HG03159 (cell line): Measurements from ENCODE around the gene ANGEL1.
A peak's percentile ranks its signal among the peaks of the same experiment; 100 is the strongest.

Experiments
- ATAC-seq: cut with Tn5 transposase; IDR thresholded peaks from one replicate; pipeline ENCODE4 v1.9.1; 2021; ENCODE audit warnings: mild to moderate bottlenecking, moderate library complexity; ENCODE audit not compliant: unreplicated experiment

ANGEL1 gene

GRCh38 chr14:76826122-76826521 is 13.4 kb upstream of the ANGEL1 start, which contains the start of gene LRRC74A:
Gene LRRC74A, plus strand, starts transcription at chr14:76826408. Its CDS starts 290 bp downstream, at chr14:76826698.
- ATAC-seq, result no peak

DNA sequence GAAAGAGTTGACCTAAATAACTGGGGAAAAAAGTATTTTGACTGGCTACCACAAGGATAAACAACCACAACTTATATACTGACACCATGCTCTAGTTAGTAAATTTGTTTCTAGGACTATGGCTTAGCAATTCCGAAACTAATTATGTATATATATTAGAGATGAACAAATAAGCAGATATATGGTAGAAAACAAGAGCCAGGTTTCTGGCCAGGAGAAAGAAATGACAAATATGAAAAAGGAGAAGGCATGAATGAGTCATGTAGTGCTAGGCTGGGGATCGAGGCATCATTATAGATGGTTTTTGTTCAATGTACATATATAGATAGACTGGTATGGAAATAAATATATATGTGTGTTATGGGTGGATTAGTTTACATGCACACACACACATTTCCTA is 8.0 kb upstream of the ANGEL1 start:
- ATAC-seq, result no peak

- ATAC-seq, result no peak
Measured at GRCh38 chr14:76814726-76815645, 2.3 kb upstream of the ANGEL1 start.

DNA sequence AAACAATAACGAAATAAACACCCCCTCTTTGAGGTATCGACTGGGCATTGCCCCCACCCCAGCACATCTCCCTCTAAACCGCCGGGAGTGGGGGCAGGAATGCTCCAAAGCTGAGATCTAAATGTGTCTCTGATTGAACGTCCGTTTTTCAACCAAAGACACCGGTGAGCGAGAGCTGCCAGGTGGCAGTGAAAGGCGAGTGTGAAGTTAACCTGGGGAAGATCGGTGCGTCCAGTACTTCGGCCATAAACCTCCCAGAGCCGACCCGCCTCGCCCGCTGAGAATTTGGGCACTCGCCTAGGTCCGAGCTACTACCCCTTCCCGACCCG is 625 bp downstream of the ANGEL1 start:
- ATAC-seq, result peak; percentile 19

DNA sequence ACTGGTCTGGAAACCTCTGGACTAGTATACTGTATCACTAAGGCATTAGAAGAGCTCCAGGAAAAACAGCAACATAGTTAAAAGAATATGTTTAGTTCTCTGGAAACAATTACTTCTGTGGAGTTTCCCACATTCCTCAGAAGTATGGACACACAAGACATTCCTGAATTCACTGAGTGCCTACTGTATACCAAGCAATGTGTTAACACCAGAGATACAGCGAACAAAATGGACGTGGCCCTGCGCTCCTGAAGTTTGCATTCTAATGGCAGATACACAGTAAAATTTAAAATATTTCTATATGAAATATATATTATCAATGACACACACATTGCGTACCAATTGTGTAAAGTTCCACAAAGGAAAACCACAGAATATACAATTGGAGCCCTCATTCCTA is 1.1 kb downstream of the ANGEL1 start:
- no peak for ATAC-seq

- ATAC-seq, result no peak
Measured at GRCh38 chr14:76810953-76811400, 1.7 kb downstream of the ANGEL1 start.

- ATAC-seq, result no peak
Measured at GRCh38 chr14:76810525-76810924, 2.2 kb downstream of the ANGEL1 start.

- ATAC-seq, result no peak
Measured at GRCh38 chr14:76808990-76809389, 3.7 kb downstream of the ANGEL1 start.

GRCh38 chr14:76808011-76808410 is 4.7 kb downstream of the ANGEL1 start:
- no peak for ATAC-seq

DNA sequence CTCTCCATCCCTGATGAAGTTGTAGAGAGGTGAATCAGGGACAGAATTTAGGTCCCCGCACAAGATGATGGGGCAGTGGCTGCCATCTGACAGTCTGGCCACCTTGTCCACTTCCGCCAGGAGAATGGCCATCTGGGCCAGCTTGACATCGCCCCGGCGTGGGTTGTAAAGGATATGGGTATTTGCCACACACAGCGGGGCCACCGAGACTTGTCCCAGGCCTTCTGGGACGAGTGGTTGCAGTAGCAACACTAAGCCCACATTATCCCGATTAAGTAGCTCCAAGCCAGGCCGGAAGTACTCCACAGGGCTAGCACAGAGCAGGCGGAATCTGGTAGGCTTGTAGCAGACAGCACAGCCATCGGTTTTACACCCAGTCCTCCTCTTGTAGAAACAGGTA is 6.2 kb downstream of the ANGEL1 start:
- no peak for ATAC-seq

- ATAC-seq, result no peak
Measured at GRCh38 chr14:76793956-76794355, 18.7 kb downstream of the ANGEL1 start.

DNA sequence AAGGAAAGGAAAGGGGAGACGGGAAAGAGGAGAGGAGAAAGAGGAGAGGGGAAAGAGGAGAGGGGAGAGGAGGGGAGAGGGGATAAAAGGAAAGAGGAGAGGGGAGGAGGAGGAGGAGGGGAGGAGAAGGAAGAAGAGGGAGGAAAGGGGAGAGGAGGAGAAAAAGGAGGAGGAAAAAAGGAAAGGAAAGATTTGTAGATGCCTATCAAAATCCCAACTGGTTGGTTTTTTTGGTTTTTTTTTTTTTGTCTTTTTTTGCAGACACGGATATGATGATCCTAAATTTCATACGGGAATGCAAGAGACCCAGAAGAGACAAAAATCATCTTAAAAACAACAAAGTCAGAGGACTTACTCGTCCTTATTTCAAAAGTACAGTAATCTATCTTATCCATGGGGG is 19.4 kb downstream of the ANGEL1 start:
- ATAC-seq, result no peak

DNA sequence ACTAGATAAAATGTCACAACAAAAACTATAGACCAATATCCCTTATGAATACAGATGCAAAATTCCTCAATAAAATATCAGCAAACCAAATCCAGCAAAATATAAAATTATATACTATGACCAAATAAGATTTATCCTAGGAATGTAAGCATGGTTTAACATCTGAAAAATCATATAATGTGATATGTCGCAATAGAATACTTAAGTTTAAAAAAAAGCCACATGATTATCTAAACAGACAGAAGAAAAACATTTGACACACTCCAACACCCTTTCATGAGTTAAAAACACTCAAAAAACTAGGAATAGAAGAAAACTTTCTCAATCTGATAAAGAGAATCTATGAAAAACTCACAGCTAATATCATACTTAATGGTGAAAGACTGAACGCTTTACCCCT is 20.3 kb downstream of the ANGEL1 start:
- ATAC-seq, result no peak

DNA sequence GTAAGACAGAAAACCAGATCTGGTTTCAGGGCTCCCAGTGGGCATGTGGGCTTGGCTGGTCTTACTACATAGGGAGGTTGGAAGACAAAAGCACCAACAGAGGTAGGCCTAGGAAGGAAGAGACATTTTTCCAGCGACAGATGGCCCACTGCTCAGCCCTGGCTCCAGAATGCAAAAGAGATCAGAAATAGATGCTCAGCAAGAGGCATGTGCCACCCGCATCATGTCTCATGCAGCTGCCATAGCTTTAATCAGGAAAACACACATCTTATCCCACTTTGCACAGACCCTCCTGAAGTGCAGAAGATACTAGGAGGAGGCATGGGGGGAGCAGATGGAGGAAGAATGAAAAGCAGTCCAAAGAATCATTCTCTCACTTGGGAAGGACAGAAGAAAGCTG is 26.1 kb downstream of the ANGEL1 start:
- ATAC-seq, result no peak

- ATAC-seq, result peak; percentile 72
Measured at GRCh38 chr14:76784881-76785280, 27.8 kb downstream of the ANGEL1 start.

GRCh38 chr14:76784266-76784874 is 28.3 kb downstream of the ANGEL1 start:
- ATAC-seq, result no peak

GRCh38 chr14:76782885-76783566 is 29.7 kb downstream of the ANGEL1 start:
- ATAC-seq, result no peak

GRCh38 chr14:76782115-76782884 is 30.4 kb downstream of the ANGEL1 start:
- ATAC-seq, result no peak

- no peak for ATAC-seq
Measured at GRCh38 chr14:76781648-76782051, 31.0 kb downstream of the ANGEL1 start.

GRCh38 chr14:76780875-76781647 is 31.6 kb downstream of the ANGEL1 start:
- no peak for ATAC-seq
